GM12872 (cell line): ENCODE data around the gene CDC42EP4.

Experiments used
- CTCF ChIP-seq: IDR thresholded peaks from 3 replicates; pipeline ENCODE4 v1.5.1; 2011; ENCODE audit warnings: low read depth, mild to moderate bottlenecking, low read length, moderate library complexity; ENCODE audit not compliant: insufficient read depth

Gene CDC42EP4

DNA sequence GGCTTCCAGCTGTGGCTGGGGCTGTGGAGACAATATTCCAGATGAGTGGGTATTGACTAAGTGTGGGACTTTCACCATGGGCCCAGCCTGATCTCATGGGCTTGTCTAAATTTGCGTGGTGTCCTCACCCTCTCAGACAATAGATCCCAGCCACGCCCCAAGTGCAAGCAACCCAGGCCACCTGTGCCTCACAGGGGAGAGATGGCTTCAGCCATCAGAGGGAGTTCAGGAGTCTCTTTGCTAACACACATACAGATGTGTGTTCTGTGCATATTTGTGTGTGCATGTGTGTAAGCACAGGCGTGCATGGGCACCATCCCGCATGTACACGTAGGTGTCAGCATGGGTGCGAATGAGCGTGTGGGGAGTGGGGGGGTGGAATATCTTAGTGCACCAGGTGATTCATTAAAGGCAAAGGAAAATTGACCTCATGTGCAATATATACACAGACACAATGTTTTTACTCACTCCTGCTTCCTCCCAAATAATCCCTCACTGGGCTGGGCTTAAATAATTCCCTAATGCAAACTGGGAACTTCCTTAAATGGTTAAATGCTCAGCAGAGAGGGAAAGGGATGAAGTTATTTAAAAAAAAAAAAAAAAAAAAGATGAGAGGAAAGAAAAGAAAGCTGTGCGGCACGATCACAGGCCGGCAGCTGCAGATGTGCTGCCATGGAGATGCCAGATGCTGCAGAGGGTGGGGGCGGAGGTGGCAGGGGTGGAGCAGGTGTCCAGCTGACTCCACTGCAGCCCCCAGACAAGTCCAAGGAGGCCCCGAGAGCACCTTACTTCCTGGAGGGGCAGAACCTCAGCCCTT lies 24.0 kb upstream of the CDC42EP4 start:
- no peak for TF ChIP-seq CTCF

GRCh38 chr17:73334771-73335513 lies 23.1 kb upstream of the CDC42EP4 start:
- no peak for TF ChIP-seq CTCF

GRCh38 chr17:73331060-73331459 lies 19.3 kb upstream of the CDC42EP4 start:
- TF ChIP-seq CTCF, result no peak

- TF ChIP-seq CTCF, result no peak
These were observed 15.9 kb upstream of the CDC42EP4 start for GRCh38 chr17:73327676-73328075.

- no peak for TF ChIP-seq CTCF
These were observed 13.7 kb upstream of the CDC42EP4 start for GRCh38 chr17:73325527-73325842.

- no peak for TF ChIP-seq CTCF
These were observed 13.1 kb upstream of the CDC42EP4 start for GRCh38 chr17:73324711-73325526.

DNA sequence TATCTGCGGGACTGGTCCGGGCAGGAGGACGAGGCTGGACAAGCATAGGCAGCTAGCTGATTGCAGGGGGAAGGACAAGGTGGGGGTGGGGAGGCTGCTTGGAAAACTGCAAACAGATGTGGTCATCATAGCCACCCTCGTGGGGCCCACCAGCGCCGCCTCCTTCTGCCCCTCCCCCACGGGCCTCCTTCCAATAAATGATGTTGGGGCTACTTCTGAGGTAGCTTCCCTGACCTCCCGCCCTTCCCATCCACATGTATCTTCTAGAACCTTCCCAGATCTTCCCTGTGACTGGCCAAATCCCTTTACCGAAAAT lies 12.3 kb upstream of the CDC42EP4 start:
- TF ChIP-seq CTCF, result no peak
